Retinal pigment epithelial cell (primary cell): ENCODE data around the gene DBNL.

Source experiments
- DNase-seq: peaks from one replicate; pipeline ENCODE4 v3.0.0-alpha.2; 2010; ENCODE audit warnings: low read depth
- H3K4me3 ChIP-seq: 2 replicates; pipeline ENCODE4 v1.5.1; 2011; ENCODE audit warnings: mild to moderate bottlenecking, low read length, control low read depth, moderate library complexity
- TF ChIP-seq, protein P1 (sequence below): conservative IDR thresholded peaks from 2 replicates; pipeline ENCODE4 v1.5.1; 2011; ENCODE audit warnings: low read depth, low read length, control low read depth, inconsistent platforms

The DBNL gene

DNA sequence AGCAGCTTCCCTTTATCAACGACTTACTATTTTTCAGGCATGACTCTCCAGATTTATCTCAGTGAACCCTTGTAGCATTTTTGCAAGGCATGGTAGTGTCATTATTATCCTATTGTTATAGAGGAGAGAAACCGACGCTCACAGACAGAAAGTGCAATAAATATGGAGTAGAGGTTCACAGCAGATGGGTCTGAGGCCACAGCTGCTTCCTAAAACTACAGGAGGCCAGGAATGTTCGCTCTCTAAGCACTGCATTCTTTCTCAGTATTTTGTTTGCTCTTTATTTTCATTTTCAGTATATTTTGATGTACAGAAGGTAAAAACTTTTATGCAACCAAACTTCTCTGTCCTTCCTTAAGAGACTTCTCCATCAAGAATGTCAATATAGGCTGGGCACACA, 55.2 kb downstream of the DBNL start:
- H3K4me3 ChIP-seq = no peak overlapping the region
- DNase-seq = no peak
- TF ChIP-seq, protein P1, sequence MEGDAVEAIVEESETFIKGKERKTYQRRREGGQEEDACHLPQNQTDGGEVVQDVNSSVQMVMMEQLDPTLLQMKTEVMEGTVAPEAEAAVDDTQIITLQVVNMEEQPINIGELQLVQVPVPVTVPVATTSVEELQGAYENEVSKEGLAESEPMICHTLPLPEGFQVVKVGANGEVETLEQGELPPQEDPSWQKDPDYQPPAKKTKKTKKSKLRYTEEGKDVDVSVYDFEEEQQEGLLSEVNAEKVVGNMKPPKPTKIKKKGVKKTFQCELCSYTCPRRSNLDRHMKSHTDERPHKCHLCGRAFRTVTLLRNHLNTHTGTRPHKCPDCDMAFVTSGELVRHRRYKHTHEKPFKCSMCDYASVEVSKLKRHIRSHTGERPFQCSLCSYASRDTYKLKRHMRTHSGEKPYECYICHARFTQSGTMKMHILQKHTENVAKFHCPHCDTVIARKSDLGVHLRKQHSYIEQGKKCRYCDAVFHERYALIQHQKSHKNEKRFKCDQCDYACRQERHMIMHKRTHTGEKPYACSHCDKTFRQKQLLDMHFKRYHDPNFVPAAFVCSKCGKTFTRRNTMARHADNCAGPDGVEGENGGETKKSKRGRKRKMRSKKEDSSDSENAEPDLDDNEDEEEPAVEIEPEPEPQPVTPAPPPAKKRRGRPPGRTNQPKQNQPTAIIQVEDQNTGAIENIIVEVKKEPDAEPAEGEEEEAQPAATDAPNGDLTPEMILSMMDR = no peak

DNA sequence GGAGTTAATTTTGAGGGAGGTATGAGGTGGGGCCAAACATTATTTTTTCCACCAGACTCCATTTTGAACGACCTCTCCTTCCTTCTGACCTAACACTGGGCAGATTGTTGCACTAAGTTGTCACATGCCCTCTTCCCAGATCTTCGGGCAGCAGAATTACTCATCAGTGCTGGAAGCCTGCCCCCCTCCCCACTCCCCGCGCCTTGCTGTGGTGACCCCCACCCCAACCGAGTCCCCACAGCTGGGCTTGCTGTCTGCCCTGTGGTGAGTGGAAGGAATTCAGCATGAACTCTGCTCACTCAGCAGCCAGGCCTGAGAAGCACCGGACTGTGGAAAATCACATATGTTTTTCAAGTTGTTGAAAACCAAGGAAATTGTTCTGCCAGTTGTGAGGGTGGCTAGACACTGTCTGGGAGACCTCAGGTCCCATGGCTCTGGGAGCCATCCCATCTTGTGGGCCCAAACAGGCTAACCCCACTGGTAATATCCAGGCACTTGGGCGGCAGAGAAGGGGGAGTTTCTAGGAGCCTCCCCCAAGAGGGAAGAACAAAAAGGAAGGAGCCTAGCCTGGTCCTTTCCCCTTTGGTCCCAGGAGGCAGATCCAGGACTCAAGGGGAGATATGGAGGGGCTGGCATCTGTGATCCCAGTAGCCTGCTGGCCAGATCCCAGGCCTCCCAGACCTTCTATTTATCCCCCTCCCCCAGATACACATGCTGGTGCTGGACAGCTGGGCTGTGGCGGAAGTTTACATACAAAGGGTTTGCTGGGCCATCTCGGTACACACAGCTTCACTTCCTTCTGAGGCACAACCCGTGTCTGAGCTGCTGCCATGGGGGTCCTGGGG, 56.2 kb downstream of the DBNL start:
- TF ChIP-seq, protein P1 = no peak

DNA sequence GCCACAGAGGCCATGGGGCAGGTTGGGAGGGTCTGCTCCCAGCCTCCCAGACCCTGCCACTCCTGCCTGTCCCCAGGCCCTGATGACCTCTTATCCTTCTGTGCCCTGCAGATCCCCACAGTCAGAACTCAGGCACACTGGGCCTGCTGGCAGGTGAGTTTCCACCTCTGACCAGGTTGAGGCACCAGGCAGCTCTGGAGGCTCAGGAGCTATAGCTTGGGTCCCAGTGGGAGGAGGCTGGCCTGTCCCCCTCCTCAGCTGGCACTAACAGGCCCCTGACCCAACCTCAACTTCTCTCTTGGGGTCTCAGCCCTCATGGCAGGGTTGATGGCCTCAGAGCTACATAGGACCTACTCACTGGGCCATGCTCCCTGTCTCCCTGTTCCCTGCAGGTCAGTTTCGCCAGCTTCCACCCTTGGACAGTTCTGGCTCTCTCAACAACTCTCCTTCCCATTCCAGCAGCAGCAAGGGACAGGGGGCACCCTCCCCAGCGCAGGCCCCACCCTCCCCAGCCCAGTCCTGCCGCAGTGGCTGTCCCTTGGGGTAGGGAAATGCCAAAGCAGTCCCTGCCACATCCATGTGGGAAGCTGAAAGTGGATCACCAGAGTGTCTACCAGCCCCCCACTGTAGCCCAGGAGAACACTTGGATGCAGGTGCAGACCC, 56.9 kb downstream of the DBNL start:
- TF ChIP-seq, protein P1 = no peak
- DNase-seq = no peak
- no peak overlapping the region for H3K4me3 ChIP-seq

More for the DNA sequence above, 56.2 kb downstream of the DBNL start:
- no peak overlapping the region for H3K4me3 ChIP-seq
- DNase-seq = peak; percentile 43

DNA sequence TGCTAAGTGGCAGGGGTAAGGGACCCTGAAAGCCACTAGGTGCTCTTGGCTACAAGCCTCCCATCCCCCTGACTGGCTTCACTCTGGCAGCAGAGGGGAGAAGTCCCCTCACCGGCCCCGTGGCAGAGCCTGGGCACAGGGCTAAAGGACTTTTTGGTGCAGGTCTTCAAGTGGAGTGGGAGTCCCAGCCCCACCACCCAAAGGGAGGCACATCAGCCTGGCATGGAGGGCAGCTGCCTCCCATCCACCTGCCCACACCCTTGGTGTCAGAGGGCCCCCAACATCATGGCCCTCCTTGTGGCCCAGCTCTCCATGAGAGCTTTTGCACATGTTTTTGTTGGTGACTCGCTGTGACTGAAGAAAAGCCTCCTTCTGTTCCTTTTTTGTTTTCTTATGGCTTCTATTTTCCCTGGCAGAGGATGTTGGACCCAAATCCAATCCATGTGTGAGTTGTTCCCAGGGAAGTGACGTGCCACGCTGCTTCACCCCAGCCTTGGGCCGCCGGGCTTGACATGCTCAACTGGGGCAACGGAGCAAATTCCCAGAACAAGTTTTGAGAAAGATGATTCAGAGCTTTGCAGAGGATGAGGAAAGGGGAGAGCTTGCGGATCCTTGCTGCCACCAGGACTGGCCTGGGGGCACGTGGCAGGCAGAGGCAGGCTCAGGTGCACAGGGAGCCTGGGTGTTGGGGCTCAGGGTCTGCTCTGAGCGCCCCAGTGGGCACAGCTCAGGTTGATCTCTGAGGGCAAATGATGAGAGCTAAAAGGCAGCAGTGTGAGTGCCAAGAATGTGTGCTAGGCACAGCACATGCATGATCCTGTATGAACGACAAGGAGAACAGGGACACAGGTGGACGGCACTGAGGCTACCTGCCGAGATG, 57.7 kb downstream of the DBNL start:
- no peak overlapping the region for H3K4me3 ChIP-seq
- TF ChIP-seq, protein P1 = no peak
- DNase-seq = no peak

DNA sequence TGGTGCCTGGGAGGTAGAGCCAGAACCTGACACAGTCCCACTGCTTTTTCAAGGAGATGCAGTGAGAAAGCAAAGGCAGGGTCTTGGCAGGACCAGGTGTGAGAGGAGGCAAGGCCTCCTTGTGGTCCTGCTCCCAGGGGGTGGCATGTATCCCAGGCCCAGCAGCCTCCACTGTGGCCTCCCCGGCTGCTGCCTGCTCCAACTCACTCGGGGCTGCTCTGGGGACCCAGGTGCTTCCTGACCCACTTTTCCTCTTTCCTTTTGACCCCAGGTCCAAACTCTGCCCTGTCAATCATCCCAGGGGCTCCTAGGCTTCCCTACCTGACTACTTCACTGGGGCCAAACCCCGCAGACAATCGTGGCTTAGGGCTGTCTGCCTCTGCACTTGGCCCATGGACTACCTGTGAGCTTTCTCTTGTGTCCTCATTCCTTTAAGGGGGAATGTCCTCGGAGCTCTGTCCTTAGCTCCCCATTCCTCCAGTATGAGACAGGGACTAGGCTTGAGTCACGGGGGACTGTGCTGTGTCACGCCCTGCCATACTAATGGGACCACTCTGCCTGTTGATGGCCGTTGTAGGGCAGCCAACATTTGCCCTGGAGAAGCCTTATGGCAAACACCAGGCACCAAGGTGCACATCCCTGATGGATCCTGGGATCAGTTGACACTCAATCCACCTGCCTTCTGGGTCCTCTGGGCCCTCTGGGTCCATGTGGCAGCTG, 58.5 kb downstream of the DBNL start:
- no peak overlapping the region for H3K4me3 ChIP-seq
- TF ChIP-seq, protein P1 = no peak
- no peak for DNase-seq

DNA sequence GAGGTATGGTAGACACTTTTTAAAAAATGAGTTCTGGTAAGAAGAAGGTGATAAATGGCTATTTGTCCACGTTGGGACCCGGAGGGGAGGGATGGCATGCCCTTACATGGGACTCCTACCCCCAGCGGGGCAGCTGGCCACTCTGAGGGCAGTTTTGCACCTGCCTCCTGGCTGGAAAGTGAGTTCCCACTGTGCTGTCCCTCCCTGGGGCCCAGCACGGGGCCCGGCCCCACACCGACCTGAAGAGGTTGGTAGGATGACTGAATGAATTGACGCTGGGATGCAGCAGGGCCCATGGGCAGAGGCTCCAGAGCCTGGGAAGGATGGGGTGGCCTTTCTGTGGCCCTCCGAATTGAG, 59.0 kb downstream of the DBNL start:
- DNase-seq = no peak
- TF ChIP-seq, protein P1 = no peak
- H3K4me3 ChIP-seq = no peak overlapping the region
